Retinal pigment epithelial cell (primary cell): Measurements from ENCODE around the gene BRSK2.

Experiments
- DNase-seq: peaks from one replicate; pipeline ENCODE4 v3.0.0-alpha.2; 2010; ENCODE audit warnings: low read depth
- H3K4me3 ChIP-seq: 2 replicates; pipeline ENCODE4 v1.5.1; 2011; ENCODE audit warnings: mild to moderate bottlenecking, low read length, control low read depth, moderate library complexity
- CTCF ChIP-seq: conservative IDR thresholded peaks from 2 replicates; pipeline ENCODE4 v1.5.1; 2011; ENCODE audit warnings: low read depth, low read length, control low read depth, inconsistent platforms

The BRSK2 gene

GRCh38 chr11:1381793-1382425 lies 7.8 kb upstream of the BRSK2 start:
- no peak for DNase-seq
- no peak overlapping the region for H3K4me3 ChIP-seq
- TF ChIP-seq CTCF = no peak

GRCh38 chr11:1382429-1382828 lies 7.3 kb upstream of the BRSK2 start:
- DNase-seq = no peak
- TF ChIP-seq CTCF = no peak
- peak overlapping the region; percentile 46 for H3K4me3 ChIP-seq

GRCh38 chr11:1382831-1383607 lies 6.7 kb upstream of the BRSK2 start:
- TF ChIP-seq CTCF = no peak
- DNase-seq = peak; percentile 44
- peak overlapping the region; percentile 46 for H3K4me3 ChIP-seq

- TF ChIP-seq CTCF = no peak
- H3K4me3 ChIP-seq = no peak overlapping the region
- DNase-seq = no peak
Measured at GRCh38 chr11:1384199-1384970, 5.3 kb upstream of the BRSK2 start.

GRCh38 chr11:1387521-1387920 lies 2.2 kb upstream of the BRSK2 start:
- TF ChIP-seq CTCF = no peak
- no peak overlapping the region for H3K4me3 ChIP-seq
- DNase-seq = no peak

- TF ChIP-seq CTCF = no peak
- H3K4me3 ChIP-seq = no peak overlapping the region
- no peak for DNase-seq
Measured at GRCh38 chr11:1387961-1388762, 1.6 kb upstream of the BRSK2 start.
